OCI-LY7 (cell line): ENCODE measurements around the gene TRAPPC14. TPM values are rescaled to one million over a fixed set of nuclear protein-coding genes. Genes with fewer than 3 reads are reported as not detected.

Experiments
- BruUV-seq: library from RNA; stranded (reverse); fragments of 400-500 nt; replicated peaks from 2 replicates; lab custom pipeline; 2021; lab: Mats Ljungman, UMichigan
- CTCF ChIA-PET: fragments of 300-600 bp; sonication (Branson Sonifier 250); formaldehyde crosslinking; loops from one replicate; lab custom pipeline; 2022; ENCODE audit warnings: antibody characterized with exemption; ENCODE audit not compliant: unreplicated experiment; lab: Charles Lee
- POLR2A ChIA-PET: fragments of 300-600 bp; sonication (Branson Sonifier 250); formaldehyde crosslinking; loops from one replicate; lab custom pipeline; 2022; ENCODE audit warnings: antibody characterized with exemption; lab: Charles Lee
- DNase-seq: peaks from one replicate; pipeline ENCODE4 v3.0.0-alpha.2; 2015; ENCODE audit warnings: low spot score
- H2AFZ ChIP-seq: fragments of 200-600 bp; sonication (generic), shearing (Covaris generic); 2 replicates; pipeline ENCODE4 v1.6.1; 2014; ENCODE audit warnings: mild to moderate bottlenecking, antibody characterized with exemption, low read length, moderate library complexity
- H3K27ac ChIP-seq: fragments of 200-600 bp; sonication (generic); 2 replicates; pipeline ENCODE4 v1.5.1; 2014; ENCODE audit warnings: mixed run types, low read depth, mild to moderate bottlenecking, moderate library complexity, low read length, inconsistent platforms; ENCODE audit not compliant: poor library complexity, severe bottlenecking
- H3K36me3 ChIP-seq: fragments of 200-600 bp; sonication (generic); 2 replicates; pipeline ENCODE4 v1.6.1; 2014; ENCODE audit warnings: mild to moderate bottlenecking, antibody characterized with exemption, low read length, moderate library complexity, mixed read lengths; ENCODE audit not compliant: insufficient read depth
- H3K4me1 ChIP-seq: fragments of 200-600 bp; sonication (generic); 2 replicates; pipeline ENCODE4 v1.5.1; 2014; ENCODE audit warnings: mild to moderate bottlenecking, low read length; ENCODE audit not compliant: insufficient read depth, poor library complexity, severe bottlenecking
- H3K4me2 ChIP-seq: fragments of 200-600 bp; sonication (generic); 2 replicates; pipeline ENCODE4 v1.6.1; 2014; ENCODE audit warnings: mild to moderate bottlenecking, low read length
- H3K4me3 ChIP-seq: fragments of 200-600 bp; sonication (generic); 2 replicates; pipeline ENCODE4 v1.5.1; 2014; ENCODE audit warnings: mild to moderate bottlenecking, low read depth, low read length; ENCODE audit not compliant: poor library complexity, severe bottlenecking
- H3K79me2 ChIP-seq: fragments of 200-600 bp; sonication (generic); 2 replicates; pipeline ENCODE4 v1.6.1; 2016; ENCODE audit warnings: low read depth, mild to moderate bottlenecking, low read length, moderate library complexity, mixed read lengths; ENCODE audit not compliant: insufficient read depth
- H3K9me2 ChIP-seq: fragments of 200-600 bp; sonication (generic); 2 replicates; pipeline ENCODE4 v1.6.1; 2016; ENCODE audit warnings: mild to moderate bottlenecking, low read length, mixed read lengths; ENCODE audit not compliant: insufficient read depth
- H3K9me3 ChIP-seq: fragments of 200-600 bp; sonication (generic); 2 replicates; pipeline ENCODE4 v1.6.1; 2014; ENCODE audit warnings: mild to moderate bottlenecking, mixed run types, low read length, mixed read lengths
- H4K20me1 ChIP-seq: fragments of 200-600 bp; sonication (generic); 2 replicates; pipeline ENCODE4 v1.6.1; 2014; ENCODE audit warnings: mild to moderate bottlenecking, antibody characterized with exemption, low read length, moderate library complexity, mixed read lengths; ENCODE audit not compliant: insufficient read depth
- EZH2phosphoT487 ChIP-seq: fragments of 200-600 bp; sonication (generic); IDR thresholded peaks from 2 replicates; pipeline ENCODE4 v1.6.1; 2018; ENCODE audit warnings: low read depth, borderline replicate concordance, mild to moderate bottlenecking, mixed run types, antibody characterized with exemption, low read length, moderate library complexity, mixed read lengths
- intact Hi-C: fragments of 100-400 bp; cut with micrococcal nuclease; formaldehyde crosslinking; loops from one replicate; pipeline ENCODE4 v1.10.0; 2022; ENCODE audit not compliant: unreplicated experiment
- total RNA-seq, 2 experiments: library from RNA; depleted of rRNA in 1 of 2; stranded (reverse); fragments of >200 nt in 1 of 2; shearing (Covaris generic) in 1 of 2; gene quantifications; 2 replicates each; pipeline ENCODE4 v1.2.3, GENCODE V29; 2014 to 2022
- TF ChIP-seq, protein P1 (sequence below): fragments of 200-600 bp; sonication (generic); conservative IDR thresholded peaks from 2 replicates; pipeline ENCODE4 v1.5.1; 2014; ENCODE audit warnings: mild to moderate bottlenecking, antibody characterized with exemption, low read length, moderate library complexity, mixed read lengths

Gene TRAPPC14
- total RNA-seq, 2 experiments from 2014 or later = 38.8 to 41.6 TPM

DNA sequence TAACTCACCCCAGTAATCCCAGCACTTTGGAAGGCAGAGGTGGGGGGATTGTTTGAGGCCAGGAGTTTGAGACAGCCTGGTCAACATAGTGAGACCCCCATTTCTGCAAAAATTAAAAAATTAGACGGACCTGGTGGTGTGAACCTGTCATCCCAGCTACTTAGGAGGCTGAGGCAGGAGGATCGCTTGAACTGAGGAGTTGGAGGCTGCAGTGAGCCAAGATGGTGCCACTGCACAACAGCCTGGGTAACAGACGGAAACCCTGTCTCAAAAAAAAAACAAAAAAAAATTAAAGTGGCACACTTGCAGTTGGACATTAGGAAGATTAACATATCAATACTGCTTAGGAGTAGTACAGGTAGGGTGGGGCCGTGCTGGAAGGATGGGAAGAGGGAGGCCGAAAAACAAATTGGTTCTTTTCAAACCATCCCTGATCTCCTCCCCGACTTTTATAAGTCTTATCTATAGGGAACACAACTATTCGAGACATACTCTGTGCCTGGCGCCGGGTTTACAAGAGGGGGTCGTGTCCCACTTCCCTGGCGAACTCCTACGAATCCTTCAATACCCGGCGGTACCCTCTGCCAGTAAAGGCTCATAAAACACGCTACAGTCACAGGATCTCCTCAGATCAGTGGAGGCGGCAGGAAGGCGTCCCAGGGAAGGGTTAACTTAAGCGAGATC, 40.0 kb downstream of the TRAPPC14 start:
- no peak for TF ChIP-seq EZH2phosphoT487
- TF ChIP-seq, protein P1, sequence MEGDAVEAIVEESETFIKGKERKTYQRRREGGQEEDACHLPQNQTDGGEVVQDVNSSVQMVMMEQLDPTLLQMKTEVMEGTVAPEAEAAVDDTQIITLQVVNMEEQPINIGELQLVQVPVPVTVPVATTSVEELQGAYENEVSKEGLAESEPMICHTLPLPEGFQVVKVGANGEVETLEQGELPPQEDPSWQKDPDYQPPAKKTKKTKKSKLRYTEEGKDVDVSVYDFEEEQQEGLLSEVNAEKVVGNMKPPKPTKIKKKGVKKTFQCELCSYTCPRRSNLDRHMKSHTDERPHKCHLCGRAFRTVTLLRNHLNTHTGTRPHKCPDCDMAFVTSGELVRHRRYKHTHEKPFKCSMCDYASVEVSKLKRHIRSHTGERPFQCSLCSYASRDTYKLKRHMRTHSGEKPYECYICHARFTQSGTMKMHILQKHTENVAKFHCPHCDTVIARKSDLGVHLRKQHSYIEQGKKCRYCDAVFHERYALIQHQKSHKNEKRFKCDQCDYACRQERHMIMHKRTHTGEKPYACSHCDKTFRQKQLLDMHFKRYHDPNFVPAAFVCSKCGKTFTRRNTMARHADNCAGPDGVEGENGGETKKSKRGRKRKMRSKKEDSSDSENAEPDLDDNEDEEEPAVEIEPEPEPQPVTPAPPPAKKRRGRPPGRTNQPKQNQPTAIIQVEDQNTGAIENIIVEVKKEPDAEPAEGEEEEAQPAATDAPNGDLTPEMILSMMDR = no peak
- ChIA-PET POLR2A (interaction anchor here (0.6 to 0.9 kb wide), 2 partner anchors 15 to 17 kb away, joined by 3 read pairs; no protein-coding TSS in a partner anchor), CTCF (no interaction called here)
- intact Hi-C loops = loop anchor here (1.0 kb wide), 1 partner anchor 17 kb away; the partner anchor contains the start of genes AP4M1 and MCM7
- Histone ChIP-seq H3K4me2 (peak overlapping the region; percentile 85), H3K4me1 (peaks cover 11% of the 10 kb centered on the region), H4K20me1 (no peaks in the 10 kb centered on the region), H3K36me3 (peaks cover 27% of the 10 kb centered on the region), H3K9me3 (no peaks in the 10 kb centered on the region), H3K9me2 (no peaks in the 10 kb centered on the region), H3K27ac (peak overlapping the region; percentile 73), H3K4me3 (peak overlapping the region; percentile 80), H3K79me2 (peaks cover 19% of the 10 kb centered on the region; the same call in 1 of the 2 replicates), H2AFZ (peak overlapping the region; percentile 84; the same call in 1 of the 2 replicates)
- TSS peak; percentile 75 for BruUV-seq
- no peak for DNase-seq

DNA sequence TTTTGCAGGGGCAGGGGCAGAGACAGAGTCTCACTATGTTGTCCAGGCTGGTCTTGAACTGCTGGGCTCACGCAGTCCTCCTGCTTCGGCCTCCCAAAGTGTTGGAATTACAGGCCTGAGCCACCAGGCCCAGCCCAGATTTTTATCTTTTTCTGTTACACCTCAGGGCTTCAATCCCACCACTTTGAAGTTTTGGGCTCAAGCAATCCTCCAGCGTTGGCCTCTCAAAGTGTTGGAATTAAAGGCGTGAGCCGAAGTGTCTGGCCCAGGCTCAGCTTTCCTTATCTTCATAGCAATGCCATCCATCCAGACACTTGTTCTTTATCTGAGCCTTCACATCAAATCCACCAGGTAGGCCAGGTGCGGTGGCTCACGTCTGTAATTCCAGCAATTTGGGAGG, 43.5 kb downstream of the TRAPPC14 start:
- H3K4me2 ChIP-seq = no peak overlapping the region
- H2AFZ ChIP-seq = no peak overlapping the region
- peaks cover 46% of the 10 kb centered on the region for H3K36me3 ChIP-seq
- H3K9me2 ChIP-seq = no peaks in the 10 kb centered on the region
- intact Hi-C loops = no loop called here
- H3K79me2 ChIP-seq = peaks cover 9% of the 10 kb centered on the region; the same call in 1 of the 2 replicates
- no peaks in the 10 kb centered on the region for H3K9me3 ChIP-seq
- no peak overlapping the region for H3K4me3 ChIP-seq
- ChIA-PET CTCF (no interaction called here), POLR2A (interaction anchor here (1.6 kb wide), 1 partner anchor 11 kb away, joined by 4 read pairs; the partner anchor contains the start of gene MBLAC1)
- DNase-seq = no peak
- H3K4me1 ChIP-seq = peaks cover 5% of the 10 kb centered on the region
- H3K27ac ChIP-seq = no peak overlapping the region
- TF ChIP-seq, protein P1 = no peak
- TF ChIP-seq EZH2phosphoT487 = no peak
- no peaks in the 10 kb centered on the region for H4K20me1 ChIP-seq
- BruUV-seq = no TSS peak

DNA sequence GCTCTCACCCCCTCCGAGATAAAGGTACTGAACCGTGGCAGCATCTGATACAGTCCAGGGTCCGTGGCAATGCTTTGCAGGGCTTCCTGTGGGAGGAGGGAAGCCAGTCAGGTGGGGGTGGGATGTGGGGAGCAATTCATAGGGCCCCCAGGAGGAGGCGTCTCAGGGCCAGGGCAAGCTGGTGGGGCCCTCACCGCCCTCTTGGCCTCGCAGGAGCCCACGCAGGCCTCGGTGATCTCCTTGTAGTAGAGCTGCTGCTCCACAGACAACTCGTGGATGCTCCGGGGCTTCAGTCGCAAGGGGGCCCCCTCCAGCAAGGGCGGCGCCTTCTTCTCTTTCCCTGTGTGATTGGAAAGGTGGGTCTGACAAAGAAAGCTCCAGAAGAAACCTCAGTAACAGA, 46.6 kb downstream of the TRAPPC14 start:
- Histone ChIP-seq H3K79me2 (no peaks in the 10 kb centered on the region), H3K4me2 (no peak overlapping the region), H3K9me3 (no peaks in the 10 kb centered on the region), H4K20me1 (no peaks in the 10 kb centered on the region), H2AFZ (no peak overlapping the region), H3K4me3 (no peak overlapping the region), H3K9me2 (no peaks in the 10 kb centered on the region), H3K4me1 (no peaks in the 10 kb centered on the region), H3K27ac (no peak overlapping the region), H3K36me3 (peaks cover 72% of the 10 kb centered on the region)
- CTCF ChIA-PET = interaction anchor here (0.5 kb wide), 1 partner anchor 102 kb away, joined by 4 read pairs; no protein-coding TSS in a partner anchor
- TF ChIP-seq EZH2phosphoT487 = no peak
- TF ChIP-seq, protein P1 = no peak
- BruUV-seq = no TSS peak
- POLR2A ChIA-PET = interaction anchor here (1.3 kb wide), 1 partner anchor 10 kb away, joined by 5 read pairs; no protein-coding TSS in a partner anchor
- DNase-seq = no peak
- intact Hi-C loops = no loop called here
